ENCODE results near the gene RBM19.

RBM19 gene

GRCh38 chr12:113880326-113880725 lies 85.8 kb downstream of the RBM19 start:
- no peak for ATAC-seq

GRCh38 chr12:113879658-113880057 lies 86.5 kb downstream of the RBM19 start:
- ATAC-seq: no peak

DNA sequence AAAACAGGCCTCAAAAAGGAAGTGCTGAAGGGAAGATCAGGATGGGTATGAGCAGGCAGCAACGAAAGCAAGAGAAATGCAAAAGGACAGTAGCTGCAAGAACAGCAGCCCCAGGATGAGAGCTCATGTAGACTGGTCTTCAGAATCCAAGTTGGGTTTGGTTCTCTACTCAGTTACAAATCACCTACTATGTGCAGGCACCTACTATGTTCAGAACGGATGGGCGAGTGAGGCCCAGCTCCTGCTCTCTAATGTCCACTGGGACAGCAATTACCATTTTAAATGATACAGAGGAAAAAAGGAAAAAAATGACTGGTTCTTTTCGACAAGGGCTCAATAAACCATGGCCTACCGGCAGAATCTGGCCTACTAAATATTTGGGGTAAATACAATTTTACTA lies 88.5 kb downstream of the RBM19 start:
- no peak for ATAC-seq

GRCh38 chr12:113876160-113876559 lies 90.0 kb downstream of the RBM19 start:
- no peak for ATAC-seq

- no peak for ATAC-seq
Observed at GRCh38 chr12:113875691-113876090, 90.4 kb downstream of the RBM19 start.

DNA sequence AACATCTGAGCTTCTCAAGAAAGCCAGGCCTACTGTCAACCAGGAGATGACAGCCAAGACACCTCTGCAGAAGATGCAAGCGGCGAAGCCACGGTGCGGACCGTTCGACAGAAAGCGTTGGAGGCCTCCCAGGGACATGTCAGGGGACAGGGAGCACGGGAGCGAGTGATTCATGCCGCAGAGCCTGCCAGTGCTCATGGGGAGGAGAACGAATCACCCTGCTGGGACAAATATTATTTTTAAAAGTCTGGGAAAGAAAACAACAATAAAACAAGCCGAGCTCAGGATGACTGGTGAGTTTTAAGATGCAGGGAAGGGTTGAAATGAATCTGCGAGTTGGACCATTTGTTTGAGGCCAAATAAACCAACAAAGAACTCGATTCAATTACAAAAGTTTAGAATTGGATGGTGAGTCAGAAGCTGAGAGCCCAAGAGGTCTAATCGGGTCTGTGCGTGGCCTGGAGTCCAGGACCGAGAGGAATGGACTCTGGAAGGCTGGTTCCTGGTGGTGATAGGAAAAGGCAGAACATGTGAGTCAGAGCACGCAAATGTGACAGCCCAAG lies 91.0 kb downstream of the RBM19 start:
- ATAC-seq: no peak

DNA sequence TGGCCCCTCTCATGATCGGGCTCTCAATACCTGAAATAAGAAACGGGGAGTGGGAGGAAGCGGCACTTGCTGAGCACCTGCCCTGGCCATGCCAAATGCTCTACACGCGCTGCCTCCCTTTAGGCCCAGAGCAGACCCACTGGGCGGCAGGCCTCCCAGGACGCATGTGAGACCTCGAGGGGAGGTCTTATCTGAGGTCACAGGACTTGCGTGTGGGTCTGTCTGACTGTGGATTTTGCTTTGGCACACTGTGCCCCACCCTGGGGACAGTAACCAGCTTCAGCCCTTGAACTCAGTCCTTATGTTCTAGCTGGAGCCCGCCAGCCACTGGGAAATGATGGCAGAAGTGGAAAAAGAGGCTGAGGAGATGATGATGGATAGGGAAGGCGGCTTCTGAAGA lies 91.8 kb downstream of the RBM19 start:
- no peak for ATAC-seq

DNA sequence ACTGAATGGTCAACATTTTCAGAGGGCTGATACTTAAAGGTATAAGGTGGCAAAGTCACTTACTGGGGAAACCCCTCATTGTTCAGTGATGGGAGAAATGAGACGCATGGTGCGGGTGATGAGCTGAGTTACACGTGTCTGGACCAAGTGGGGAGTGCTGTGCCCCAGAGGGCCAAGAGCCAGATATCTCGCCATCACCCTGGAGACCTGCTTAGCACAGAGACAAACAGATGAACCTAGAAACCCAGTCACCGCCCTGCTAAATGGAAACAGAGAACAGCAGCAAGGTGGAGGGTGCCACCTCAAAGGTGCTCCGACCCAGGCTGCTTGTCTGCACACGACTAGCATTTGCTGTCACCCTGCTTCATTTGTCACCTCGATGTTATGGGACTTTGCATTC lies 92.4 kb downstream of the RBM19 start:
- ATAC-seq: no peak

- ATAC-seq: no peak
Observed at GRCh38 chr12:113870890-113871289, 95.2 kb downstream of the RBM19 start.

DNA sequence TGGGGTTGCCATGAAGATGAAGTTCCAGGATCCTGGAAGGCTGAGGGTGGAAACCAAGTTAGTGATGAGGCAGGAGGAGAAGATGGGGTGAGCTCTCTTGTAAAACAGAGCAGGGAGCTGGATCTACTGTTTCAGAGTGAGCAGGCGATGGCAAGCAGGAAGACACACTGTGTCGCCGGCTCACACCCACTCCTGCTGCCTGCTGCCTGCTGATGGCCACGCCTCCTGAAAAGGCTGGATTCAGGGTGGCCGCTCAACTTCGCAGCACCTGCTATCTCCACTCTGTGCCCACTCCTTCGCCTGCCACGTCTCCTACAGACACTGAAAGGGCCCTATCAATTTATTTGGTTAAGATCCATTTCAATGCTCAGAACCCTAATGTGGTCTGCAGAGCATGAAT lies 96.1 kb downstream of the RBM19 start:
- ATAC-seq: no peak

GRCh38 chr12:113868365-113868764 lies 97.8 kb downstream of the RBM19 start:
- no peak for ATAC-seq

DNA sequence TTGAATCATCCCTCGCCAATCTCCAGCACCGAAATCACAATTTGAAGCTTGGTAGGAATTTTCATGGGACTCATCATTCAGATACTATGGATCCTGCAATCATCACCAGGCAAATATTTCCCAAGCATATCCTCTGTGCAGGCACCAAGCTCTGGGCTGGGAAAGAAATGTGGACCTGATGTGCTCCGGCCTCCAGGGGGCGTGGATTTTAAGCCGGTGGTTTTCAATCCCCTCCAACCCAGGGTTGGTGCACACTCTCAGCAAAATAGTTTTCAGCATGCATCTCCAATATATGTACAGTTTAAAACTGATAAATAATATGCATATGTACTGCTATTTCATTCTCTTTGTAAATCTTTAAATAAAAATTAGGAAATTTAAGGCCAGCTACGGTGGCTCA lies 98.9 kb downstream of the RBM19 start:
- no peak for ATAC-seq

GRCh38 chr12:113866496-113866895 lies 99.6 kb downstream of the RBM19 start:
- ATAC-seq: no peak

- no peak for ATAC-seq
Observed at GRCh38 chr12:113863455-113863845, 102.7 kb downstream of the RBM19 start.

- ATAC-seq: no peak
Observed at GRCh38 chr12:113862590-113863454, 103.3 kb downstream of the RBM19 start.

GRCh38 chr12:113861708-113862312 lies 104.3 kb downstream of the RBM19 start:
- ATAC-seq: peak in 1 of 2 donors; percentile 24

- no peak for ATAC-seq
Observed at GRCh38 chr12:113860950-113861349, 105.2 kb downstream of the RBM19 start.

DNA sequence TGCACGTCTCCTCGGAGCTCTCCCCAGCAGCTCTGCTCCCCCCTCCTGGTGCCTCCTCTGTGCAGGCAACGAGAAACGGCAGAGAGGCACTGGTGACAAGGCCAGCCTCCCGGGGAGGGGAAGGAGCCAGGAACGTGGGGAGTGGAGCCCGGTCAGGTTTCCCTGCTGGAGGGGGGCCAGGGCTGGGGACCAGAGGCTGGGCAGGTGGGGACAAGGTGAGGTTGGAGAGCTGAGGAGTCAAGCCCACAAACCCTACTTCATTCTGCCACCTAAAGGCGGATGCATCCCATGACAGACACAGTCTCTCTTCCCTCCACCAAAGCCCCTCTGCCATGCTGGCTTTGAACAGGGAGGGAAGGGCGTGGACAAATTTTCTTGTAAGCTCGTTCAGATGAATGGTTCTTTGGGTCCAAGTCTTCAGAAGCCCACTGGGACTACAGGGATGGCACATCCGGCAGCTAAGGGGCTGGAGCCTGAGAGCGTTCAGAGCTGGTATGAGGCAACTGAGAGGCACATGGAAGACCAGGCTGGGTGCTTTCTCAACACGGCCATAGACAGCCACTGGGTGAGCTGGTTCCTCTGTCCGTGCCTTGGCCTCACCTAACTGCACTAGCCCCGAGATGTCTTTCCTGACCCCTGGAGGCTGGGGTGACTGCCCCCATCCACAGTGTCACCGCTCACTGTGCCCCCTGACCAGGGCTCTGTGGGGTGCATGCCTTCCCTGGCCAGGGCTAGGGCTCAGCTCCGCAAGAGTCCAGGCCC lies 105.9 kb downstream of the RBM19 start:
- ATAC-seq: no peak

GRCh38 chr12:113858841-113859386 lies 107.2 kb downstream of the RBM19 start:
- no peak for ATAC-seq

DNA sequence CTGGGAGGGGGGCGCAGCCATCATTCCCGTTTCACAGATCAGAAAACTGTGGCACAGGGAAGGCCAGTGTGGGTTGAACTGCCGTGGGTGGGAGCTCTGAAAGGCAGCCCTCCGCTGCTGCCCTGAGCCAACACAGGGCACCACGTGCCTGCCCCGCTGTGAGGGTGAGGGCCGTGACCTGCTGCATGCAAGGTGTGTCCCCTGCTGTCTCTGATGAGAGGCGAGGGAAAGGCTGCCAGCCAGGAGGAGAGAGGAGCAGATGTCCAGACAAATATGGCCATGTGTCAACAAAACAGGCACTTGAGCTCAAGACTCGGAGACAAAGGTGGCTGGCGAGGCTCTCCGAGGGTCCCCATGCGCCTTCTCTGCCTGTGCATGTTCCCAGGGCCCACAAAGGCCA lies 108.8 kb downstream of the RBM19 start:
- ATAC-seq: no peak

DNA sequence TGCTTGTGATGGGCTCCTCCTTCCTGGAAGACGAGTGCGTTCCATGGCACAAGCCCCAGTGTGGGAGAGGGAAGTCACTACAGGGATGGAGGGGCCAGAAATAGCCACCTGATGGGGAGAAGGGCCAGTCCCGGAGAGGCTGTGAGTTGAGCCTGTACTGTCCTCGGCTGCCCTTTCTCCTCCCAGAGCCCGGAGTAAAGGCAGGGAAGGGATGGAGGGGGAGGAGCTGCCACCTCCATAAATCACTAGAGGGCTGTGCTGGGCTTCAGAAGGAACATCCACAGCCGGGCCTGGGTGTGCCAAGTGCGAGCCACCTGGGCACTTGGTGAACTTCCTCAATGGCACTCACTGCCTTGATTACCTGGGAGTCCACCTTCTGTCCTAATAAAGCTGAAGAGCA lies 110.1 kb downstream of the RBM19 start:
- ATAC-seq: no peak

DNA sequence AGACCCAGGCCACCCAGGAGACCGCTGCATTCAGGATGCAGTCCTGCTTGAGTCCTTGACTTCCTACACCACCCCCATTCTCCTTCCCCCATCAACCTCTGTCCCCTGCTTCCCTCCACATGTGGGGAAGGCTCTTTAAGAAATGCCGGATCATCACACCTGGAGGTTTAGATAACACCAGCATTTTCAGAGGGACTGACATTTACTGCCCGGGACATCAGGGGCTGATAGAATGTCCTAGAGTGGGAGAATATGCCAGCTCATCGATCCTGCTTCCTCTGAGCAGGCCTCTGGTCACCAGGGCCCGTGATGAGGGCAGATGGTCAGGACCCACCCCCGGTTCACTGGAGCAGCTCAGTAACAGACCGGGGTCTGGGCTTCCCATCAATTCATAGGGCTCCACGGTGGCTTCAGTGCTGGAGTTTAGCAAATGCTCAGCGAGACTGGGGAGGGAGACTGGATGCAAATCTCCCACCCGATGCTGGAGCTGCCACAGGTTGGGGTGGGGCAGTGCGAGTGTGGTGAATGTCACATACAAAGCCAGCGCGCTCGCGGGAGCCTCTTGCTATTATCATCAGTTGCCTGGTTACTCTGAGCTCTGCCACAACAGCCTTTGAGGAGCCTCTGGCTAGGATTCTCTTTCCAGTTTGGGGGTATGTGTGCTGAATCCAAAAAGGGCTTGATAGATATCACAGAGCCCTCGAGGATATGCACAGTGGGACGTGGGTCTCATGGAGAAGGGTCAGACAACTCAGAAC lies 111.6 kb downstream of the RBM19 start:
- no peak for ATAC-seq

Measured in activated CD4-positive, CD25-positive, alpha-beta regulatory T cell treated with anti-CD3 and anti-CD28 coated beads, Interleukin-2, amount 50 U/mL, for 24 hours (primary cell).